Testis (tissue), 3 donors: ENCODE results near the gene CFAP46. TPM values are rescaled to one million over a fixed set of nuclear protein-coding genes. Genes with fewer than 3 reads are reported as not detected.

Experiments
- DNase-seq: peaks from one replicate; pipeline ENCODE4 v3.0.0-alpha.2; 2019
- H3K27ac ChIP-seq, 2 donors: fragments of 200-600 bp; sonication (generic); one replicate each; pipeline ENCODE4 v1.5.1; 2019
- H3K27me3 ChIP-seq: fragments of 200-600 bp; sonication (generic); one replicate; pipeline ENCODE4 v1.5.1; 2019
- H3K36me3 ChIP-seq: fragments of 200-600 bp; sonication (generic); one replicate; pipeline ENCODE4 v1.5.1; 2017; ENCODE audit warnings: low read depth; ENCODE audit errors: missing control alignments
- H3K4me1 ChIP-seq: fragments of 200-600 bp; sonication (generic); one replicate; pipeline ENCODE4 v1.5.1; 2019
- H3K4me3 ChIP-seq, 2 donors: fragments of 200-600 bp; sonication (generic); one replicate each; pipeline ENCODE4 v1.5.1; 2017 to 2019
- H3K9me3 ChIP-seq: fragments of 200-600 bp; sonication (generic); one replicate; pipeline ENCODE4 v1.5.1; 2017
- CTCF ChIP-seq, 3 experiments: fragments of 450-650 bp in 2 of 3; fragments of 200-600 bp in 1 of 3; sonication (generic) in 1 of 3; IDR thresholded peaks; one replicate each; pipeline ENCODE4 v1.5.1; 2016 to 2019; ENCODE audit warnings: antibody characterized with exemption in 3 of 3, mild to moderate bottlenecking in 2 of 3, moderate library complexity in 1 of 3
- POLR2A ChIP-seq: fragments of 450-650 bp; IDR thresholded peaks from one replicate; pipeline ENCODE4 v1.6.1; 2017; ENCODE audit warnings: antibody characterized with exemption, mild to moderate bottlenecking, moderate library complexity
- WGBS, 2 donors: methylation state at CpG; one replicate each; pipeline ENCODE4 v1.1.5; 2018; 5-methylcytosine and 5-hydroxymethylcytosine counted together
- intact Hi-C: fragments of 100-400 bp; cut with DNase I; formaldehyde crosslinking; loops from one replicate; pipeline ENCODE4 v1.15.1; 2023; ENCODE audit warnings: low total_unique reads
- polyA plus RNA-seq: library from polyadenylated mRNA; stranded (reverse); fragments of 350-450 nt; fragmentation: Illumina TruSeq; extraction: RNeasy Lipid Tissue Mini Kit (QIAGEN cat#74804); gene quantifications from one replicate; pipeline ENCODE4 v1.2.3, GENCODE V29; 2014; ENCODE audit warnings: low read depth, low replicate concordance; ENCODE audit not compliant: insufficient read depth
- total RNA-seq, 2 donors: library from RNA; depleted of rRNA; stranded (reverse); fragments of >200 nt; gene quantifications; one replicate each; pipeline ENCODE4 v1.2.3, GENCODE V29; 2016

Gene CFAP46
- total and polyA plus RNA-seq, 3 donors from 2014 or later: 36.0 to 67.6 (median 59.0) TPM

- H3K9me3 ChIP-seq: no peaks in the 10 kb centered on the region
- no peaks in the 10 kb centered on the region for H3K36me3 ChIP-seq
- no peaks in the 10 kb centered on the region for H3K4me1 ChIP-seq
- H3K27ac ChIP-seq: no peak overlapping the region
- TF ChIP-seq CTCF (IDR thresholded peaks at IDR 0.05) (no peak), POLR2A (no peak)
- 92 to 93% methylated on average over 11 of the region's 11 CpGs for WGBS, 2 donors
- DNase-seq: no peak
- intact Hi-C loops: no loop called here
- no peaks in the 10 kb centered on the region for H3K27me3 ChIP-seq
- no peak overlapping the region for H3K4me3 ChIP-seq
These were observed 138.1 kb downstream of the CFAP46 start for GRCh38 chr10:132804287-132804686.

GRCh38 chr10:132803416-132804210 is 138.8 kb downstream of the CFAP46 start:
- no peak overlapping the region for H3K27ac ChIP-seq
- intact Hi-C loops: no loop called here
- no peaks in the 10 kb centered on the region for H3K4me1 ChIP-seq
- no peak for DNase-seq
- no peaks in the 10 kb centered on the region for H3K9me3 ChIP-seq
- no peak overlapping the region for H3K4me3 ChIP-seq
- TF ChIP-seq POLR2A (no peak), CTCF (IDR thresholded peaks at IDR 0.05) (no peak)
- H3K27me3 ChIP-seq: no peaks in the 10 kb centered on the region
- no peaks in the 10 kb centered on the region for H3K36me3 ChIP-seq
- 90 to 93% methylated on average over 19 to 34 of the region's 34 CpGs for WGBS, 2 donors

GRCh38 chr10:132802694-132803320 is 139.6 kb downstream of the CFAP46 start:
- intact Hi-C loops: no loop called here
- TF ChIP-seq CTCF (IDR thresholded peaks at IDR 0.05): no peak
- no peak for TF ChIP-seq POLR2A
- Histone ChIP-seq H3K9me3 (no peaks in the 10 kb centered on the region), H3K27me3 (no peaks in the 10 kb centered on the region), H3K36me3 (no peaks in the 10 kb centered on the region), H3K4me1 (no peaks in the 10 kb centered on the region), H3K27ac (no peak overlapping the region), H3K4me3 (no peak overlapping the region)
- no peak for DNase-seq
- 73 to 92% methylated on average over 8 to 16 of the region's 16 CpGs for WGBS, 2 donors

- Histone ChIP-seq H3K27me3 (no peaks in the 10 kb centered on the region), H3K4me1 (no peaks in the 10 kb centered on the region), H3K36me3 (no peaks in the 10 kb centered on the region), H3K27ac (no peak overlapping the region), H3K9me3 (no peaks in the 10 kb centered on the region), H3K4me3 (no peak overlapping the region)
- 91 to 97% methylated on average over 7 to 8 of the region's 8 CpGs for WGBS, 2 donors
- TF ChIP-seq POLR2A (no peak), CTCF (IDR thresholded peaks at IDR 0.05) (no peak)
- DNase-seq: no peak
- intact Hi-C loops: no loop called here
These were observed 140.3 kb downstream of the CFAP46 start for GRCh38 chr10:132802048-132802447.
